Measurements from ENCODE around the gene CCR5.
"Not testable (repeated sequence)": the region's sequence is repeated elsewhere in the genome, so short reads cannot be mapped to it uniquely, and the experiment has no call there.

- not testable (repeated sequence) for TF ChIP-seq POLR2A (IDR thresholded peaks at IDR 0.05)
- TF ChIP-seq, protein P1, sequence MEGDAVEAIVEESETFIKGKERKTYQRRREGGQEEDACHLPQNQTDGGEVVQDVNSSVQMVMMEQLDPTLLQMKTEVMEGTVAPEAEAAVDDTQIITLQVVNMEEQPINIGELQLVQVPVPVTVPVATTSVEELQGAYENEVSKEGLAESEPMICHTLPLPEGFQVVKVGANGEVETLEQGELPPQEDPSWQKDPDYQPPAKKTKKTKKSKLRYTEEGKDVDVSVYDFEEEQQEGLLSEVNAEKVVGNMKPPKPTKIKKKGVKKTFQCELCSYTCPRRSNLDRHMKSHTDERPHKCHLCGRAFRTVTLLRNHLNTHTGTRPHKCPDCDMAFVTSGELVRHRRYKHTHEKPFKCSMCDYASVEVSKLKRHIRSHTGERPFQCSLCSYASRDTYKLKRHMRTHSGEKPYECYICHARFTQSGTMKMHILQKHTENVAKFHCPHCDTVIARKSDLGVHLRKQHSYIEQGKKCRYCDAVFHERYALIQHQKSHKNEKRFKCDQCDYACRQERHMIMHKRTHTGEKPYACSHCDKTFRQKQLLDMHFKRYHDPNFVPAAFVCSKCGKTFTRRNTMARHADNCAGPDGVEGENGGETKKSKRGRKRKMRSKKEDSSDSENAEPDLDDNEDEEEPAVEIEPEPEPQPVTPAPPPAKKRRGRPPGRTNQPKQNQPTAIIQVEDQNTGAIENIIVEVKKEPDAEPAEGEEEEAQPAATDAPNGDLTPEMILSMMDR (IDR thresholded peaks at IDR 0.05 in 8 of 11, conservative IDR thresholded peaks at IDR 0.05 in 3 of 11), result not testable (repeated sequence)
Observed at GRCh38 chr3:46391526-46391925, 20.8 kb downstream of the CCR5 start.
